H9 (cell line): ENCODE measurements around the gene SYT9. TPM values are rescaled to one million over a fixed set of nuclear protein-coding genes. Genes with fewer than 3 reads are reported as not detected.

Experiments
- DNase-seq: peaks from one replicate; pipeline ENCODE4 v3.0.0-alpha.2; 2017
- H2AFZ ChIP-seq: one replicate; pipeline ENCODE4 v1.6.1; 2013; ENCODE audit warnings: mild to moderate bottlenecking, low read length, control low read depth, moderate library complexity
- H2AK5ac ChIP-seq: 2 replicates; pipeline ENCODE4 v1.6.1; 2013; ENCODE audit warnings: low read length, control low read depth, mixed read lengths; ENCODE audit not compliant: insufficient read length
- H2BK120ac ChIP-seq: one replicate; pipeline ENCODE4 v1.6.1; 2013; ENCODE audit warnings: low read depth, mild to moderate bottlenecking, low read length, control low read depth, inconsistent platforms; ENCODE audit not compliant: poor library complexity, severe bottlenecking
- H2BK12ac ChIP-seq: 2 replicates; pipeline ENCODE4 v1.6.1; 2013; ENCODE audit warnings: low read length, control low read depth, mixed read lengths, low read depth; ENCODE audit not compliant: insufficient read length
- H2BK15ac ChIP-seq: 2 replicates; pipeline ENCODE4 v1.6.1; 2013; ENCODE audit warnings: low read depth, low read length, control low read depth
- H2BK20ac ChIP-seq: one replicate; pipeline ENCODE4 v1.6.1; 2013; ENCODE audit warnings: low read depth, mild to moderate bottlenecking, low read length, control low read depth, inconsistent platforms; ENCODE audit not compliant: poor library complexity, severe bottlenecking
- H2BK5ac ChIP-seq: 2 replicates; pipeline ENCODE4 v1.6.1; 2013; ENCODE audit warnings: low read length, control low read depth, mixed read lengths; ENCODE audit not compliant: insufficient read length
- H3K14ac ChIP-seq: 2 replicates; pipeline ENCODE4 v1.6.1; 2013; ENCODE audit warnings: low read length, control low read depth; ENCODE audit not compliant: insufficient read depth
- H3K18ac ChIP-seq: 2 replicates; pipeline ENCODE4 v1.6.1; 2013; ENCODE audit warnings: low read depth, mild to moderate bottlenecking, mixed read lengths, low read length, control low read depth; ENCODE audit not compliant: insufficient read length
- H3K23ac ChIP-seq: 2 replicates; pipeline ENCODE4 v1.6.1; 2013; ENCODE audit warnings: low read length, control low read depth, mixed read lengths, low read depth; ENCODE audit not compliant: insufficient read length
- H3K23me2 ChIP-seq: 2 replicates; pipeline ENCODE4 v1.6.1; 2013; ENCODE audit warnings: low read depth, mild to moderate bottlenecking, mixed read lengths, low read length, control low read depth; ENCODE audit not compliant: insufficient read length, poor library complexity, severe bottlenecking
- H3K27ac ChIP-seq: 2 replicates; pipeline ENCODE4 v1.5.1; 2013; ENCODE audit warnings: low read length, control low read depth, mixed read lengths, low read depth; ENCODE audit not compliant: insufficient read length
- H3K27me3 ChIP-seq: 2 replicates; pipeline ENCODE4 v1.6.1; 2013; ENCODE audit warnings: low read length, control low read depth, inconsistent platforms; ENCODE audit not compliant: insufficient read depth
- H3K4ac ChIP-seq: 2 replicates; pipeline ENCODE4 v1.6.1; 2013; ENCODE audit warnings: low read depth, mild to moderate bottlenecking, control low read depth, inconsistent platforms, low read length, moderate library complexity
- H3K4me1 ChIP-seq: 2 replicates; pipeline ENCODE4 v1.6.1; 2013; ENCODE audit warnings: low read length, control low read depth, inconsistent platforms; ENCODE audit not compliant: insufficient read depth
- H3K4me2 ChIP-seq: 2 replicates; pipeline ENCODE4 v1.6.1; 2013; ENCODE audit warnings: low read length, control low read depth, mixed read lengths; ENCODE audit not compliant: insufficient read length, insufficient read depth
- H3K56ac ChIP-seq: 2 replicates; pipeline ENCODE4 v1.6.1; 2013; ENCODE audit warnings: low read depth, mild to moderate bottlenecking, mixed read lengths, low read length, control low read depth; ENCODE audit not compliant: insufficient read length
- H3K79me1 ChIP-seq: 2 replicates; pipeline ENCODE4 v1.6.1; 2013; ENCODE audit warnings: low read depth, mild to moderate bottlenecking, moderate library complexity, low read length, control low read depth, inconsistent platforms; ENCODE audit not compliant: insufficient read depth, poor library complexity, severe bottlenecking
- H3K79me2 ChIP-seq: 2 replicates; pipeline ENCODE4 v1.6.1; 2013; ENCODE audit warnings: low read length, control low read depth, inconsistent platforms; ENCODE audit not compliant: insufficient read depth
- H3K9ac ChIP-seq: 2 replicates; pipeline ENCODE4 v1.6.1; 2013; ENCODE audit warnings: low read length, control low read depth, mixed read lengths; ENCODE audit not compliant: insufficient read length; ENCODE audit errors: extremely low read depth
- H3K9me3 ChIP-seq: one replicate; pipeline ENCODE4 v1.6.1; 2013; ENCODE audit warnings: low read depth, low read length, inconsistent platforms; ENCODE audit not compliant: control insufficient read depth
- H3T11ph ChIP-seq: one replicate; pipeline ENCODE4 v1.6.1; 2013; ENCODE audit warnings: mild to moderate bottlenecking, low read length, control low read depth, inconsistent platforms
- H4K20me1 ChIP-seq: one replicate; pipeline ENCODE4 v1.6.1; 2013; ENCODE audit not compliant: control insufficient read depth, insufficient read length, insufficient read depth
- H4K5ac ChIP-seq: 2 replicates; pipeline ENCODE4 v1.6.1; 2013; ENCODE audit warnings: low read depth, mild to moderate bottlenecking, mixed read lengths, low read length, control low read depth; ENCODE audit not compliant: insufficient read length
- H4K8ac ChIP-seq: replicated peaks from 2 replicates; pipeline ENCODE4 v1.6.1; 2013; ENCODE audit warnings: low read length, control low read depth, mixed read lengths, low read depth; ENCODE audit not compliant: insufficient read length
- H4K91ac ChIP-seq: 2 replicates; pipeline ENCODE4 v1.6.1; 2013; ENCODE audit warnings: low read depth, mild to moderate bottlenecking, moderate library complexity, mixed read lengths, low read length, control low read depth; ENCODE audit not compliant: insufficient read length
- H3K27ac Mint-ChIP-seq, 3 experiments: 2 replicates in 2 of 3; 3 replicates in 1 of 3; pipeline ENCODE4 v1.8.0; 2020 to 2021; ENCODE audit warnings: mixed read lengths in 3 of 3, mild to moderate bottlenecking in 1 of 3, moderate library complexity in 1 of 3
- H3K27me3 Mint-ChIP-seq: 2 replicates; pipeline ENCODE4 v1.8.0; 2021; ENCODE audit warnings: low read depth, mild to moderate bottlenecking, moderate library complexity, mixed read lengths
- H3K36me3 Mint-ChIP-seq, 3 experiments: 2 replicates in 2 of 3; 3 replicates in 1 of 3; pipeline ENCODE4 v1.8.0; 2020 to 2021; ENCODE audit warnings: low read depth in 3 of 3, mixed read lengths in 3 of 3; ENCODE audit not compliant: insufficient read depth in 1 of 3
- H3K4me1 Mint-ChIP-seq, 2 experiments: 2 replicates each; pipeline ENCODE4 v1.8.0; 2020; ENCODE audit warnings: mixed read lengths in 2 of 2
- H3K4me3 Mint-ChIP-seq, 2 experiments: 2 replicates in 1 of 2; 3 replicates in 1 of 2; pipeline ENCODE4 v1.8.0; 2020 to 2021; ENCODE audit warnings: mild to moderate bottlenecking in 2 of 2, mixed read lengths in 2 of 2, moderate library complexity in 1 of 2
- H3K9me3 Mint-ChIP-seq, 2 experiments: 2 replicates in 1 of 2; 3 replicates in 1 of 2; pipeline ENCODE4 v1.8.0; 2020; ENCODE audit warnings: mild to moderate bottlenecking in 2 of 2, mixed read lengths in 2 of 2, moderate library complexity in 1 of 2
- CTCF ChIP-seq: fragments of 200-600 bp; sonication (generic); conservative IDR thresholded peaks from 3 replicates; pipeline ENCODE4 v1.8.0; 2021; ENCODE audit warnings: antibody characterized with exemption, mild to moderate bottlenecking
- WGBS: extraction: QIAGEN DNeasy Blood & Tissue Kit; methylation state at CpG from one replicate; pipeline ENCODE4 v1.1.7; 2013; ENCODE audit warnings: missing lambda C conversion rate, low lambda C conversion rate, mixed read lengths; ENCODE audit not compliant: insufficient read length; ENCODE audit errors: extremely low coverage; 5-methylcytosine and 5-hydroxymethylcytosine counted together
- total RNA-seq: library from RNA; stranded (reverse); gene quantifications from 2 replicates; pipeline ENCODE4 v1.2.1, GENCODE V29; 2021

The SYT9 gene
- total RNA-seq, 1 experiment from 2014 or later: 0.63 TPM

- Histone ChIP-seq H4K91ac (no peak overlapping the region), H3K14ac (no peak overlapping the region), H2BK15ac (no peak overlapping the region), H3K9ac (no peak overlapping the region), H3T11ph (no peak overlapping the region), H3K4ac (no peak overlapping the region), H2BK12ac (no peak overlapping the region), H4K20me1 (no peaks in the 10 kb centered on the region), H2BK120ac (no peak overlapping the region), H2BK20ac (no peak overlapping the region), H3K23me2 (no peaks in the 10 kb centered on the region), H3K79me1 (no peaks in the 10 kb centered on the region), H2AFZ (no peak overlapping the region), H3K4me1 (no peaks in the 10 kb centered on the region), H3K79me2 (no peaks in the 10 kb centered on the region), H3K27me3 (no peaks in the 10 kb centered on the region), H3K4me2 (no peak overlapping the region), H2BK5ac (no peak overlapping the region), H4K8ac (no peak overlapping the region), H2AK5ac (no peak overlapping the region), H4K5ac (no peak overlapping the region), H3K23ac (no peak overlapping the region), H3K27ac (no peak overlapping the region), H3K56ac (no peak overlapping the region), H3K9me3 (no peaks in the 10 kb centered on the region), H3K18ac (no peak overlapping the region)
- Mint-ChIP-seq H3K4me3 (no peak overlapping the region), H3K9me3 (no peaks in the 10 kb centered on the region), H3K27me3 (peaks cover 7% of the 10 kb centered on the region), H3K4me1 (peaks cover 8 to 13% of the 10 kb centered on the region in 2 experiments; a peak in 2 of 4 replicates), H3K27ac (no peak overlapping the region), H3K36me3 (no peaks in the 10 kb centered on the region)
- no peak for DNase-seq
- no peak for TF ChIP-seq CTCF
- no CpG with 5 or more reads among the region's 3 CpGs for WGBS
Measured at GRCh38 chr11:7450836-7451235, 199.1 kb downstream of the SYT9 start.
